ENCODE data around the gene SHROOM1. TPM values are rescaled to one million over a fixed set of nuclear protein-coding genes. Genes with fewer than 3 reads are reported as not detected.
A peak's percentile ranks its signal among the peaks of the same experiment; 100 is the strongest.

SHROOM1 gene
- total and polyA plus RNA-seq, 2 of the 8 experiments (the other 6 are each of a cell fraction or from before 2014, with no cell fraction given) = 3.9 to 5.2 TPM

DNA sequence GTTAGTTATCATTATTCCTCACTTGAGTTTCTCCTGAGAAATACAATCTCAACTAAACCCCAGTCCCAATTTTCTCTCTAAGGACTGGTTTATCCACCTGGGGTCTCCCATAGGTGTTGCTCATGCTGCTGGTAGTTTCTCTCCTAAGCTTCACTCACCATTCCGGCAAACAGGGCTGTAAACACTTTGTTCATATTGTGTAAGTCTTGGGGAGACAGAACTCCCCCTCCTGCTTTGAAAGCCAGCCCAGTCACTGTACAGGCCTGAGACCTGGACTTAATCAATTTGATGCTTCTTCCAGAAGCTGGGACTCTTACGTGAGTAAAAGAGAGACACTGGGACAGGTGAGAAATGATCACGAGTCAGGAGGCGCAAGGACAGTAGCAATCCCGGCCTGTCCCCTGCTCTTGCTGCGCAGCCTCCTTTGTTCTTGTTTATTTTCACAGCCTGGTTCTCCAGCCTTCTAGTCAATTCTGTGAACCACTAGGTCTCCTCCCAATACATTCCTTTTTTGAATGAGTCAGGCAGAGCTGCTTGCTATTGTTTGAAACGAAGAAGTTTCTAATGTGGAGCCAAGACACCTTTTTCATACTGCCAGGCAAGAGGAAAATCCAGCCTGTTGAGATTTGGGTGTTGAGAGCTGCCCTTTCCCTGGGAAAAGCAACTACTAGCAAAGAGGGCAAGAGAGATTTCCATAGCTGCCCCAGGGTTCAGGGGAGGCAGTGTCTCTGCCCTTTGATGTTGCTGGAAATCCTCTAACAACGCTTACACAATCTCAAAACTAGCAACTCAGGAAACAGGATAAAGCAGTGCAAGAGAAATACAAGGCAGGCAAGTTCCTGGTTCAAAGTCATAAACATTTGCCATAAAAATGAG is 9.2 kb upstream of the SHROOM1 start:
- no peaks in the 10 kb centered on the region for H3K79me1 ChIP-seq (ENCODE audit: low read depth, low read length)
- no peak overlapping the region for H3K18ac ChIP-seq (ENCODE audit: extremely low read depth, low read length)
- no peak overlapping the region for H2BK20ac ChIP-seq (ENCODE audit: low read length)
- H3K9ac ChIP-seq (replicated peaks in 1 of 4; ENCODE audit: extremely low read depth in 1 of 4, low read depth in 3 of 4, low read length in 3 of 4) = no peak overlapping the region
- DNase-seq (ENCODE audit: low read depth in 1 of 2, low spot score in 2 of 2) (no peak), FAIRE-seq (no peak)
- H2AK5ac ChIP-seq (ENCODE audit: low read depth, low read length) = no peak overlapping the region
- no peak overlapping the region for H2BK12ac ChIP-seq (ENCODE audit: low read depth, low read length)
- H3K4me1 ChIP-seq (replicated peaks in 1 of 4; ENCODE audit: control insufficient read depth in 3 of 4, insufficient read depth in 4 of 4, low read length in 3 of 4) = no peaks in the 10 kb centered on the region
- H4K5ac ChIP-seq (ENCODE audit: insufficient read length, low read depth, low read length) = no peak overlapping the region
- H3K36me3 ChIP-seq (ENCODE audit: control insufficient read depth in 2 of 4, insufficient read depth in 4 of 4, low read length in 3 of 4) = no peaks in the 10 kb centered on the region
- no peak overlapping the region for H3K14ac ChIP-seq (ENCODE audit: insufficient read length)
- no peak overlapping the region for H4K8ac ChIP-seq (ENCODE audit: extremely low read depth, insufficient read depth, low read length)
- POLR2A ChIA-PET (ENCODE audit: partially characterized antibody) = interaction anchor here (1.7 kb wide), 1 partner anchor 13 kb away, joined by 3 read pairs; no protein-coding TSS in a partner anchor
- no peak overlapping the region for H3K56ac ChIP-seq (replicated peaks; ENCODE audit: insufficient read length, low read depth, low read length)
- no peaks in the 10 kb centered on the region for H3K79me2 ChIP-seq (ENCODE audit: control insufficient read depth in 1 of 2, insufficient read depth in 2 of 2, low read length in 2 of 2)
- no peak for TF ChIP-seq SIN3A (conservative IDR thresholded peaks at IDR 0.05 in 1 of 2, IDR thresholded peaks at IDR 0.05 in 1 of 2; ENCODE audit: low read depth in 1 of 2, low read length in 2 of 2)
- TF ChIP-seq EZH2 (IDR thresholded peaks at IDR 0.05; ENCODE audit: low read depth, low read length, severe bottlenecking) = no peak
- no peak overlapping the region for H3K4ac ChIP-seq (replicated peaks; ENCODE audit: insufficient read length, low read depth, low read length)
- no peak overlapping the region for H4K91ac ChIP-seq (replicated peaks; ENCODE audit: insufficient read length, low read length)
- no peaks in the 10 kb centered on the region for H3K23me2 ChIP-seq (ENCODE audit: low read depth, low read length)
- H3K4me3 ChIP-seq (ENCODE audit: extremely low read depth in 1 of 4, insufficient read depth in 2 of 4, low read depth in 3 of 4, low read length in 4 of 4) = no peak overlapping the region
- H2BK5ac ChIP-seq (ENCODE audit: low read depth, low read length) = no peak overlapping the region
- H3K27ac ChIP-seq (ENCODE audit: low read depth, low read length) = no peak overlapping the region
- H2BK120ac ChIP-seq (replicated peaks; ENCODE audit: low read depth, low read length) = no peak overlapping the region
- CTCF ChIA-PET (ENCODE audit: partially characterized antibody) = interaction anchor here (2.8 to 25.6 kb wide), 2 partner anchors 9 to 23 kb away, joined by 10 to 465 read pairs; partner anchors contain the start of genes GDF9, LEAP2, SHROOM1 and UQCRQ
- peak overlapping the region; percentile 64 for H2AFZ ChIP-seq (ENCODE audit: low read length)
- no peaks in the 10 kb centered on the region for H3K9me3 ChIP-seq (ENCODE audit: insufficient read depth in 2 of 2, low read depth in 1 of 2, low read length in 1 of 2)
- H4K20me1 ChIP-seq (replicated peaks in 1 of 2; ENCODE audit: control insufficient read depth in 1 of 2, insufficient read depth in 2 of 2, low read length in 2 of 2) = no peaks in the 10 kb centered on the region
- H3K4me2 ChIP-seq (ENCODE audit: insufficient read depth in 1 of 2, low read depth in 2 of 2, low read length in 2 of 2) = no peak overlapping the region
- WGBS, 2 experiments (ENCODE audit: extremely low coverage in 1 of 2, insufficient coverage in 1 of 2, insufficient read length in 1 of 2, insufficient replicate concordance in 2 of 2, low coverage in 1 of 2, low lambda C conversion rate in 2 of 2, missing lambda C conversion rate in 1 of 2) = 88% methylated on average over 8 of the region's 8 CpGs; no CpG with 5 or more reads in 1 of the 2 experiments
- H3K23ac ChIP-seq (ENCODE audit: insufficient read length) = no peak overlapping the region
- H2BK15ac ChIP-seq (ENCODE audit: low read length) = no peak overlapping the region
- no peaks in the 10 kb centered on the region for H3K27me3 ChIP-seq (replicated peaks in 1 of 4; ENCODE audit: control insufficient read depth in 3 of 4, extremely low read depth in 1 of 4, insufficient read depth in 3 of 4, low read length in 3 of 4)

Data from H1 (cell line).